ENCODE measurements around the gene PDSS2. TPM values are rescaled to one million over a fixed set of nuclear protein-coding genes. Genes with fewer than 3 reads are reported as not detected.
"Not testable (repeated sequence)": the region's sequence is repeated elsewhere in the genome, so short reads cannot be mapped to it uniquely, and the experiment has no call there.

PDSS2 gene
- polyA plus RNA-seq, 3 donors = 10.1 to 13.9 (median 13.3) TPM

DNA sequence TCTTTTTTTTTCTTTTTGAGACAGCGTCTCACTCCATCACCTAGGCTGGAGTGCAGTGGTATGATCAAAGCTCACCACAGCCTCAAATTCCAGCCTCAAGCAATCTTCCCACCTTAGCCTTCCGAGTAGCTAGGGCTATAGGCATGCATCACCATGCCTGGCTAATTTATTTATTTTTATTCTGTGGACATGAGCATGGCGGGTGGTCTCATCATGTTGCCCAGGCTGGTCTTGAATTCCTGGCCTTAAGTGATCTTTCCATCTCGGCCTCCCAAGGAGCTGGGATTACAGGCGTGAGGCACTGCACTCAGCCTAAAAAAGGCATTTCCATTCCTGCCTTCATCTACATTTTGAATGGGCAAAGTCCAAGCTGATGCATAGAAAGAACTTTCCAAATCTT, 287.9 kb downstream of the PDSS2 start:
- no peak for DNase-seq
- H3K4me3 ChIP-seq (replicated peaks in 1 of 3; ENCODE audit: low read depth in 2 of 3, low read length in 3 of 3) = no peak overlapping the region
- intact Hi-C loops (cut with micrococcal nuclease) = no loop called here
- no peaks in the 10 kb centered on the region for H4K20me1 ChIP-seq (ENCODE audit: insufficient read depth, low read length)
- no peak overlapping the region for H3K9ac ChIP-seq (ENCODE audit: insufficient read depth, low read length, poor library complexity, severe bottlenecking)
- peaks cover 18 to 30% (median 21%) of the 10 kb centered on the region in 7 donors for H3K9me3 Mint-ChIP-seq
- no peak overlapping the region for H3K27ac Mint-ChIP-seq
- H3K27me3 ChIP-seq (ENCODE audit: control insufficient read depth in 2 of 2, insufficient read depth in 2 of 2, low read length in 2 of 2) = no peaks in the 10 kb centered on the region
- no peak overlapping the region for H2AFZ ChIP-seq (ENCODE audit: insufficient read depth, low read depth, low read length, poor library complexity, severe bottlenecking)
- no peak overlapping the region for H3K4me2 ChIP-seq (replicated peaks; ENCODE audit: extremely low read depth, low read length, poor library complexity, severe bottlenecking)
- no peaks in the 10 kb centered on the region for H3K27me3 Mint-ChIP-seq (ENCODE audit: low read depth in 3 of 3)
- no peaks in the 10 kb centered on the region for H3K79me2 ChIP-seq (ENCODE audit: insufficient read depth, low read length)
- no peaks in the 10 kb centered on the region for H3K36me3 ChIP-seq (replicated peaks in 1 of 2; ENCODE audit: control insufficient read depth in 1 of 2, insufficient read depth in 2 of 2, low read length in 2 of 2)
- no peak overlapping the region for H3K4me3 Mint-ChIP-seq
- H3K9me3 ChIP-seq (replicated peaks in 1 of 2; ENCODE audit: control insufficient read depth in 1 of 2, insufficient read depth in 1 of 2, low read length in 2 of 2) = peaks cover 5 to 20% of the 10 kb centered on the region in 2 donors
- H3K4me1 Mint-ChIP-seq = no peaks in the 10 kb centered on the region
- H3K4me1 ChIP-seq (ENCODE audit: control insufficient read depth in 1 of 2, insufficient read depth in 2 of 2, low read length in 2 of 2) = no peaks in the 10 kb centered on the region
- no peak overlapping the region for H3K27ac ChIP-seq (ENCODE audit: low read depth in 1 of 2, low read length in 2 of 2)
- TF ChIP-seq, protein P1, sequence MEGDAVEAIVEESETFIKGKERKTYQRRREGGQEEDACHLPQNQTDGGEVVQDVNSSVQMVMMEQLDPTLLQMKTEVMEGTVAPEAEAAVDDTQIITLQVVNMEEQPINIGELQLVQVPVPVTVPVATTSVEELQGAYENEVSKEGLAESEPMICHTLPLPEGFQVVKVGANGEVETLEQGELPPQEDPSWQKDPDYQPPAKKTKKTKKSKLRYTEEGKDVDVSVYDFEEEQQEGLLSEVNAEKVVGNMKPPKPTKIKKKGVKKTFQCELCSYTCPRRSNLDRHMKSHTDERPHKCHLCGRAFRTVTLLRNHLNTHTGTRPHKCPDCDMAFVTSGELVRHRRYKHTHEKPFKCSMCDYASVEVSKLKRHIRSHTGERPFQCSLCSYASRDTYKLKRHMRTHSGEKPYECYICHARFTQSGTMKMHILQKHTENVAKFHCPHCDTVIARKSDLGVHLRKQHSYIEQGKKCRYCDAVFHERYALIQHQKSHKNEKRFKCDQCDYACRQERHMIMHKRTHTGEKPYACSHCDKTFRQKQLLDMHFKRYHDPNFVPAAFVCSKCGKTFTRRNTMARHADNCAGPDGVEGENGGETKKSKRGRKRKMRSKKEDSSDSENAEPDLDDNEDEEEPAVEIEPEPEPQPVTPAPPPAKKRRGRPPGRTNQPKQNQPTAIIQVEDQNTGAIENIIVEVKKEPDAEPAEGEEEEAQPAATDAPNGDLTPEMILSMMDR (IDR thresholded peaks at IDR 0.05) = no peak
- peaks cover 7 to 9% of the 10 kb centered on the region in 2 donors for H3K36me3 Mint-ChIP-seq
- 92% methylated on average over 3 of the region's 5 CpGs for WGBS (ENCODE audit: insufficient coverage)

DNA sequence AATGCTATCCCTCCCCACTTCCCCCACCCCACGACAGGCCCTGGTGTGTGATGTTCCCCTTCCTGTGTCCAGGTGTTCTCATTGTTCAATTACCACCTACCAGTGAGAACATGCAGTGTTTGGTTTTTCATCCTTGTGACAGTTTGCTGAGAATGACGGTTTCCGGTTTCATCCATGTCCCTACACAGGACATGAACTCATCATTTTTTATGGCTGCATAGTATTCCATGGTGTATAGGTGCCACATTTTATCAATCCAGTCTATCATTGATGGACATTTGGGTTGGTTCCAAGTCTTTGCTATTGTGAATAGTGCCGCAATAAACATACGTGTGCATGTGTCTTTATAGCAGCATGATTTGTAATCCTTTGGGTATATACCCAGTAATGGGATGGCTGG, 295.1 kb downstream of the PDSS2 start:
- H3K27me3 ChIP-seq (ENCODE audit: control insufficient read depth in 2 of 2, insufficient read depth in 2 of 2, low read length in 2 of 2); H3K36me3 ChIP-seq (replicated peaks in 1 of 2; ENCODE audit: control insufficient read depth in 1 of 2, insufficient read depth in 2 of 2, low read length in 2 of 2); H3K4me1 ChIP-seq (ENCODE audit: control insufficient read depth in 1 of 2, insufficient read depth in 2 of 2, low read length in 2 of 2); H3K4me3 ChIP-seq (replicated peaks in 1 of 3; ENCODE audit: low read depth in 2 of 3, low read length in 3 of 3); H4K20me1 ChIP-seq (ENCODE audit: insufficient read depth, low read length); H3K27me3 Mint-ChIP-seq (ENCODE audit: low read depth in 3 of 3); H2AFZ ChIP-seq (ENCODE audit: insufficient read depth, low read depth, low read length, poor library complexity, severe bottlenecking); H3K27ac Mint-ChIP-seq; H3K4me1 Mint-ChIP-seq; H3K27ac ChIP-seq (ENCODE audit: low read depth in 1 of 2, low read length in 2 of 2); DNase-seq; H3K4me3 Mint-ChIP-seq; H3K36me3 Mint-ChIP-seq; intact Hi-C loops (cut with micrococcal nuclease); H3K79me2 ChIP-seq (ENCODE audit: insufficient read depth, low read length); H3K9me3 ChIP-seq (replicated peaks in 1 of 2; ENCODE audit: control insufficient read depth in 1 of 2, insufficient read depth in 1 of 2, low read length in 2 of 2); H3K9ac ChIP-seq (ENCODE audit: insufficient read depth, low read length, poor library complexity, severe bottlenecking); H3K4me2 ChIP-seq (replicated peaks; ENCODE audit: extremely low read depth, low read length, poor library complexity, severe bottlenecking): not testable (repeated sequence)
- H3K9me3 Mint-ChIP-seq = peaks cover 5 to 12% (median 9%) of the 10 kb centered on the region in 7 donors
- WGBS (ENCODE audit: insufficient coverage) = no CpG with 5 or more reads among the region's 5 CpGs
